HK-2 (cell line): Measurements from ENCODE around the gene TAF11L8.
"Not testable (repeated sequence)": the region's sequence is repeated elsewhere in the genome, so short reads cannot be mapped to it uniquely, and the experiment has no call there.

Experiments
- DNase-seq: peaks from one replicate; pipeline ENCODE4 v3.0.0-alpha.2; 2018; ENCODE audit not compliant: unreplicated experiment

The TAF11L8 gene

DNA sequence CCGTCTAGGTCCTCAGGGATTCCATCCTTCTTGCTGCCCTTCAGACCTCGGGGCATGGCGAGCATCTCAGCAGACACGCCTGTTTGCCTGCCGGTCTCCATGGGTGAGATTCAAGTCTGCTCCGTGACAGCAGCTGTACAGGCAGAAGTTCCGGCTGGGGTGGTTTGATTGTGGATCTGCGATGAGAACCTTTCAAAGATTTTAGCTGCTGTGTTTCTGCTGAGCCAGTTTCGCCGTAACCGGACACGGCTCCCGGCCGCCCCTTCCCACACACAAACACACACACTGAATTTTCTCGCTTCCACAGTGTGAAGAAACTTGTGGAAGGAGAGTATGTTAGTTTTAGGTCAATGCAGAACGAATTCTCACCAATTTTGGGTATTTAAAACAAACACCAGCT, at the start of gene TAF11L8:
TAF11L8 (minus strand) TSS at position 101 of the 400 bp plus-strand sequence.
- not testable (repeated sequence) for DNase-seq

GRCh38 chr5:17634160-17634559, 43.4 kb upstream of the TAF11L8 start, which contains the start of gene TAF11L14:
TSS of gene TAF11L14 (plus strand) at chr5:17634460.
- no peak for DNase-seq

DNA sequence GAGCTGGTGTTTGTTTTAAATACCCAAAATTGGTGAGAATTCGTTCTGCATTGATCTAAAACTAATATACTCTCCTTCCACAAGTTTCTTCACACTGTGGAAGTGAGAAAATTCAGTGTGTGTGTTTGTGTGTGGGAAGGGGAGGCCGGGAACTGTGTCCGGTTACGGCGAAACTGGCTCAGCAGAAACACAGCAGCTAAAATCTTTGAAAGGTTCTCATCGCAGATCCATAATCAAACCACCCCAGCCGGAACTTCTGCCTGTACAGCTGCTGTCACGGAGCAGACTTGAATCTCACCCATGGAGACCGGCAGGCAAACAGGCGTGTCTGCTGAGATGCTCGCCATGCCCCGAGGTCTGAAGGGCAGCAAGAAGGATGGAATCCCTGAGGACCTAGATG, 41.0 kb upstream of the TAF11L8 start, which contains the start of gene TAF11L13:
TAF11L13 (plus strand) TSS at position 301 of the 400 bp plus-strand sequence.
- not testable (repeated sequence) for DNase-seq

DNA sequence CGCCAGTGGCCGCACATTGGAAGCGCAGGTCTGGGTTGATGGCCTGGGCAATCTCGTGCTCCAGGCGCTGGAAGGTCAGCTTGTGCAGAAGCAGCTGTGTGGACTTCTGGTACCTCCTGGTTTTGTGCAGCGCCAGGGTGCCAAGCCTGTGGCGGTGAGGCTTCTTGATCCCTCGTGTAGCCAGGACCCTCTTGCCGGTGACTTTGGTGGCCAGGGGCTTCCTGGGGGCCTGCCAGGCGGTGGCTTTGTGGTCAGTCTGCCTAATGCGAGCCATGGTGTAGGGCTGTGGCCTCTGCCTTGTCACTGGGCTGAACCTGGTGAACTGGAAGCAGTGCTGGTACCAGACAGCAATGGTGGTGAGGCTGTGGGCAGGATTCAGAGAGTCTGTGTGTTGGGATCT, 34.9 kb upstream of the TAF11L8 start:
- no peak for DNase-seq

DNA sequence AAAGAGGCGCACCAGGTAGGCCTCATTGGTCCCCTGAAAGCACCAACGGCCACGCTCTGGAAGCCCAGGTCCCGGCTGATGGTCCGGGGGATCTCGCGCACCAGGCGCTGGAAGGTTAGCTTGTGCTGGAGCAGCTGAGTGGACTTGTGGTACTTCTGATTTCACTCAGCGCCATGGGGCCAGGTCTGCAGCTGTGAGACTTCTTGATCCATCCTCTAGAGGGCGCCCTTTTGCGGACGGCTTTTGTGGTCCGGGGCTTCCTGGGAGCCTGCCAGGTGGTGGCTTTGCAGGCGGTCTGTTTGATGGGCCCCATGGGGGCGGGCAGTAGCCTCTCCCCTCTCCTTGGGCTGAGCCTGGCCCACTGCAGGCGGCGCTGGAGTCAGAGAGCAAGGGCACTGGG, 29.9 kb upstream of the TAF11L8 start:
- no peak for DNase-seq

GRCh38 chr5:17619354-17619753, 28.6 kb upstream of the TAF11L8 start:
- no peak for DNase-seq

DNA sequence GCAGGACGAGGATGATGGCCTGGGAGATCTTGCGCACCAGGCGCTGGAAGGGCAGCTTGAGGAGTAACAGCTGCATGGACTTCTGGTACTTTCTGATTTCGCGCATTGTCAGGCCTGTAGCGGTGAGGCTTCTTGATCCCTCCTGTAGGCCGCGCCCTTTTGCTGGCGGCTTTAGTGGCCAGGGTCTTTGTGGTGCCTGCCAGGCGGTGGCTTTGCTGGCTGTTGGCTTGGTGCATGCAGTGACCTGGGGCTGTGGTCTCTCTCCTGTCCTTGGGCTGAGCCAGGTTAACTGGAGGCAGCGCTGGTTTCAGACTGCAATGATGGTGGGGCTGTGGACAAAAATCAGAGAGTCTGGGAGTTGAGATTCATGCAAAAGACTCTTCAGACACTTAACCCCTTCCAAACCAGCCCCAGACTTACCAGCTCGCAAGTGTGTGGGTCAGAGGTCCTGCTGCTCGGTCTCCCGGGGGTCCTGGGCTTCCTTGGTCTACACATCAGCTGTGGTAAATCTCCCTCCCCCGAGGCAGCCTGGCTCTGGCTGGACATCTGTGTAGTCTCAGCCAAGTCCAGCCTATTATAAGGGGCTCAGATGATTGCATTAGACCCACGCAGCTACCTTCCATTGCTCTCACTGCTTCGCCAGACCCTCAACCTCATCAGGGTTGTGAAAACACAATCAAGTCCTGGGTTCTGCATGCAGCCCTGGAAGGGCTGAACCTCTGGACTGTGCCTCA, 24.3 kb upstream of the TAF11L8 start:
- DNase-seq = no peak

- DNase-seq = not testable (repeated sequence)
Measured at GRCh38 chr5:17610092-17610491, 19.3 kb upstream of the TAF11L8 start, which contains the start of gene TAF11L12. TSS of gene TAF11L12 (plus strand) at chr5:17610392.

DNA sequence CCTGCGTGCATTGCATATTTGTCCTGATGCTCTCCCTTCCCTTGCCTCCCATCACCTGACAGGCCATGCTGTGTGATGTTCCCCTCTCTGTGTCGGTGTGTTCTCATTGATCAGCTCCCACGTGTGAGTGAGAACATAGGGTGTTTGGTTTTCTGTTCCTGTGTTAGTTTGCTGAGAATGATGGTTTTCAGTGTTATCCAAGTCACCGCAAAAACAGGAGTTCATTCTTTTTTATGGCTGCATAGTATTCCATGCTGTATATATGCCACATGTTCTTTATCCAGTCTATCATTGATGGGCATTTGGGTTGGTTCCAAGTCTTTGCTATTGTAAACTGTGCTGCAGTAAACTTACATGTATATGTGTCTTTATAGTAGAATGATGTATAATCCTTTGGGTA, 16.7 kb upstream of the TAF11L8 start:
- not testable (repeated sequence) for DNase-seq

DNA sequence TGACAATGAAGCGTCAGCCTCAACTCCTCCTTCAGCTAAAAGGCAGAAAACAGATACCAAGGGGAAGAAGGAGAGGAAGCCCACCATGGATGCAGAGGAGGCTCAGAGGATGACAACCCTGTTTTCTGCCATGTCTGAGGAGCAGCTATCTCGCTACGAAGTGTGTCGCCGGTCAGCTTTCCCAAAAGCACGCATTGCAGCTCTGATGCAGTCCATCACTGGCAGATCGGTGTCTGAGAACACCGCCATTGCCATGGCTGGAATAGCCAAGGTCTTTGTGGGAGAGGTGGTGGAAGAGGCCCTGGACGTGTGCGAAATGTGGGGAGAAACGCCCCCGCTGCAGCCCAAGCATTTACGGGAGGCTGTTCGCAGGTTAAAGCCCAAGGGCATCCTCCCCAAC, 14.2 kb upstream of the TAF11L8 start:
- DNase-seq = no peak

GRCh38 chr5:17603880-17604279, 13.1 kb upstream of the TAF11L8 start, which contains the start of gene TAF11L11:
TSS of gene TAF11L11 (plus strand) at chr5:17604183.
- DNase-seq = not testable (repeated sequence)

GRCh38 chr5:17597728-17598127, 7.0 kb upstream of the TAF11L8 start, which contains the start of gene TAF11L10:
TSS of gene TAF11L10 (minus strand) at chr5:17597828.
- DNase-seq = not testable (repeated sequence)

- not testable (repeated sequence) for DNase-seq
Measured at GRCh38 chr5:17594255-17594654, 3.5 kb upstream of the TAF11L8 start, which contains the start of gene TAF11L9. TSS of gene TAF11L9 (minus strand) at chr5:17594394.

GRCh38 chr5:17585658-17586057, 5.1 kb downstream of the TAF11L8 start, which contains the start of gene TAF11L7:
TSS of gene TAF11L7 (minus strand) at chr5:17585758.
- not testable (repeated sequence) for DNase-seq
